HL-60 (cell line): ENCODE data around the gene TEDC2.

Experiments
- DNase-seq, 2 experiments: peaks; one replicate each; pipeline ENCODE4 v3.0.0-alpha.2; 2010 to 2020; ENCODE audit warnings: low read depth in 1 of 2, low spot score in 1 of 2
- H3K27ac ChIP-seq: fragments of 250-450 bp; sonication (Bioruptor Pico); replicated peaks from 2 replicates; pipeline ENCODE4 v1.5.1; 2020; ENCODE audit warnings: mild to moderate bottlenecking, moderate library complexity
- H3K27me3 ChIP-seq: fragments of 250-450 bp; sonication (Bioruptor Pico); 2 replicates; pipeline ENCODE4 v1.5.1; 2021; ENCODE audit warnings: mild to moderate bottlenecking, moderate library complexity; ENCODE audit not compliant: insufficient read depth, poor library complexity, severe bottlenecking
- H3K4me3 ChIP-seq: replicated peaks from 2 replicates; pipeline ENCODE4 v1.5.1; 2011; ENCODE audit warnings: mild to moderate bottlenecking, control low read depth, low read length; ENCODE audit not compliant: insufficient read depth
- CTCF ChIP-seq: IDR thresholded peaks from one replicate; pipeline ENCODE4 v1.5.1; 2011; ENCODE audit warnings: low read length, control low read depth, inconsistent platforms; ENCODE audit not compliant: insufficient read depth
- GABPA ChIP-seq: IDR thresholded peaks from 2 replicates; pipeline ENCODE4 v1.6.1; 2012; ENCODE audit warnings: low read depth
- POLR2AphosphoS5 ChIP-seq: IDR thresholded peaks from 2 replicates; pipeline ENCODE4 v1.6.1; 2012; ENCODE audit warnings: low read depth
- REST ChIP-seq: IDR thresholded peaks from 2 replicates; pipeline ENCODE4 v1.6.1; 2012; ENCODE audit warnings: low read depth; ENCODE audit not compliant: insufficient replicate concordance
- SPI1 ChIP-seq: IDR thresholded peaks from 2 replicates; pipeline ENCODE4 v1.6.1; 2012; ENCODE audit warnings: low read depth, mild to moderate bottlenecking, borderline replicate concordance

TEDC2 gene

GRCh38 chr16:2496223-2497115 lies 36.6 kb downstream of the TEDC2 start:
- no peak for DNase-seq
- Histone ChIP-seq H3K27me3 (no peaks in the 10 kb centered on the region), H3K27ac (no peak overlapping the region), H3K4me3 (no peak overlapping the region)
- no peak for TF ChIP-seq GABPA

GRCh38 chr16:2497116-2497630 lies 37.3 kb downstream of the TEDC2 start:
- Histone ChIP-seq H3K4me3 (no peak overlapping the region), H3K27ac (no peak overlapping the region), H3K27me3 (no peaks in the 10 kb centered on the region)
- no peak for DNase-seq
- TF ChIP-seq SPI1 (no peak), REST (no peak)

- H3K27ac ChIP-seq: no peak overlapping the region
- no peaks in the 10 kb centered on the region for H3K27me3 ChIP-seq
- TF ChIP-seq GABPA (no peak), SPI1 (no peak), POLR2AphosphoS5 (no peak), REST (no peak), CTCF (no peak)
- no peak for DNase-seq
- H3K4me3 ChIP-seq: no peak overlapping the region
Observed at GRCh38 chr16:2497695-2498484, 38.0 kb downstream of the TEDC2 start.

- DNase-seq: no peak
- Histone ChIP-seq H3K4me3 (no peak overlapping the region), H3K27me3 (no peaks in the 10 kb centered on the region), H3K27ac (no peak overlapping the region)
- TF ChIP-seq CTCF: no peak
- no peak for TF ChIP-seq REST
- no peak for TF ChIP-seq POLR2AphosphoS5
- TF ChIP-seq GABPA: no peak
- TF ChIP-seq SPI1: no peak
Observed at GRCh38 chr16:2498531-2499253, 38.8 kb downstream of the TEDC2 start.
